Measurements from ENCODE around the gene NLK.

Gene NLK

GRCh38 chr17:28225867-28226266 lies 183.4 kb downstream of the NLK start:
- Histone ChIP-seq H3K27ac (ENCODE audit: low read length) (no peak overlapping the region), H4K20me1 (ENCODE audit: insufficient read depth, low read length) (no peaks in the 10 kb centered on the region), H3K4me1 (ENCODE audit: insufficient read depth, low read length) (no peaks in the 10 kb centered on the region), H2AFZ (ENCODE audit: low read depth, low read length) (no peak overlapping the region), H3K9ac (ENCODE audit: low read depth, low read length) (no peak overlapping the region), H3K79me2 (ENCODE audit: insufficient read depth, low read length) (no peaks in the 10 kb centered on the region), H3K4me3 (ENCODE audit: low read depth in 1 of 2, low read length in 2 of 2) (no peak overlapping the region), H3K36me3 (ENCODE audit: insufficient read depth, low read length) (no peaks in the 10 kb centered on the region), H3K9me3 (ENCODE audit: insufficient read depth, low read length, severe bottlenecking) (no peaks in the 10 kb centered on the region), H3K27me3 (ENCODE audit: insufficient read depth, low read length, poor library complexity) (no peaks in the 10 kb centered on the region), H3K4me2 (ENCODE audit: insufficient read depth, low read length) (no peak overlapping the region)
- DNase-seq (no peak), ATAC-seq (ENCODE audit: insufficient read depth, low read depth) (no peak)
- TF ChIP-seq EZH2 (IDR thresholded peaks at IDR 0.05; ENCODE audit: borderline replicate concordance, low read depth, low read length, severe bottlenecking) (no peak), CTCF (IDR thresholded peaks at IDR 0.05; ENCODE audit: borderline replicate concordance, extremely low read depth, low read length, poor library complexity, severe bottlenecking) (no peak)

GRCh38 chr17:28226563-28227315 lies 184.3 kb downstream of the NLK start:
- Histone ChIP-seq H4K20me1 (ENCODE audit: insufficient read depth, low read length) (no peaks in the 10 kb centered on the region), H3K79me2 (ENCODE audit: insufficient read depth, low read length) (no peaks in the 10 kb centered on the region), H3K9me3 (ENCODE audit: insufficient read depth, low read length, severe bottlenecking) (no peaks in the 10 kb centered on the region), H2AFZ (ENCODE audit: low read depth, low read length) (no peak overlapping the region), H3K27ac (ENCODE audit: low read length) (no peak overlapping the region), H3K4me2 (ENCODE audit: insufficient read depth, low read length) (no peak overlapping the region), H3K9ac (ENCODE audit: low read depth, low read length) (no peak overlapping the region), H3K27me3 (ENCODE audit: insufficient read depth, low read length, poor library complexity) (no peaks in the 10 kb centered on the region), H3K36me3 (ENCODE audit: insufficient read depth, low read length) (no peaks in the 10 kb centered on the region), H3K4me3 (ENCODE audit: low read depth in 1 of 2, low read length in 2 of 2) (no peak overlapping the region), H3K4me1 (ENCODE audit: insufficient read depth, low read length) (no peaks in the 10 kb centered on the region)
- TF ChIP-seq EZH2 (IDR thresholded peaks at IDR 0.05; ENCODE audit: borderline replicate concordance, low read depth, low read length, severe bottlenecking) (no peak), CTCF (IDR thresholded peaks at IDR 0.05; ENCODE audit: borderline replicate concordance, extremely low read depth, low read length, poor library complexity, severe bottlenecking) (no peak)
- DNase-seq (no peak), ATAC-seq (ENCODE audit: insufficient read depth, low read depth) (no peak)

- DNase-seq (no peak), ATAC-seq (ENCODE audit: insufficient read depth, low read depth) (no peak)
- Histone ChIP-seq H3K9ac (ENCODE audit: low read depth, low read length) (no peak overlapping the region), H3K27ac (ENCODE audit: low read length) (no peak overlapping the region), H3K4me3 (ENCODE audit: low read depth in 1 of 2, low read length in 2 of 2) (no peak overlapping the region), H3K27me3 (ENCODE audit: insufficient read depth, low read length, poor library complexity) (no peaks in the 10 kb centered on the region), H3K4me2 (ENCODE audit: insufficient read depth, low read length) (no peak overlapping the region), H3K36me3 (ENCODE audit: insufficient read depth, low read length) (no peaks in the 10 kb centered on the region), H4K20me1 (ENCODE audit: insufficient read depth, low read length) (no peaks in the 10 kb centered on the region), H3K79me2 (ENCODE audit: insufficient read depth, low read length) (no peaks in the 10 kb centered on the region), H2AFZ (ENCODE audit: low read depth, low read length) (no peak overlapping the region), H3K9me3 (ENCODE audit: insufficient read depth, low read length, severe bottlenecking) (no peaks in the 10 kb centered on the region), H3K4me1 (ENCODE audit: insufficient read depth, low read length) (no peaks in the 10 kb centered on the region)
- no peak for TF ChIP-seq EZH2 (IDR thresholded peaks at IDR 0.05; ENCODE audit: borderline replicate concordance, low read depth, low read length, severe bottlenecking)
- no peak for TF ChIP-seq CTCF (IDR thresholded peaks at IDR 0.05; ENCODE audit: borderline replicate concordance, extremely low read depth, low read length, poor library complexity, severe bottlenecking)
Observed at GRCh38 chr17:28227316-28228108, 185.0 kb downstream of the NLK start.
